ENCODE data around the gene LDLRAD3.

The LDLRAD3 gene

GRCh38 chr11:36229091-36229705 lies 285.3 kb downstream of the LDLRAD3 start:
- DNase-seq (ENCODE audit: low read depth in 2 of 2, low spot score in 1 of 2), result no peak

- DNase-seq (ENCODE audit: low read depth in 2 of 2, low spot score in 1 of 2), result no peak
Observed at GRCh38 chr11:36230779-36231699, 287.2 kb downstream of the LDLRAD3 start.

- no peak for DNase-seq (ENCODE audit: low read depth in 2 of 2, low spot score in 1 of 2)
Observed at GRCh38 chr11:36233204-36233603, 289.3 kb downstream of the LDLRAD3 start.

- DNase-seq (ENCODE audit: low read depth in 2 of 2, low spot score in 1 of 2), result no peak
Observed at GRCh38 chr11:36234825-36235224, 291.0 kb downstream of the LDLRAD3 start.

GRCh38 chr11:36235750-36236149 lies 291.9 kb downstream of the LDLRAD3 start:
- DNase-seq (ENCODE audit: low read depth in 2 of 2, low spot score in 1 of 2), result no peak

- no peak for DNase-seq (ENCODE audit: low read depth in 2 of 2, low spot score in 1 of 2)
Observed at GRCh38 chr11:36237391-36237790, 293.5 kb downstream of the LDLRAD3 start.

GRCh38 chr11:36238036-36238631 lies 294.3 kb downstream of the LDLRAD3 start:
- DNase-seq (ENCODE audit: low read depth in 2 of 2, low spot score in 1 of 2), result no peak

GRCh38 chr11:36238881-36239280 lies 295.0 kb downstream of the LDLRAD3 start:
- DNase-seq (ENCODE audit: low read depth in 2 of 2, low spot score in 1 of 2), result no peak

GRCh38 chr11:36239636-36240035 lies 295.8 kb downstream of the LDLRAD3 start:
- DNase-seq (ENCODE audit: low read depth in 2 of 2, low spot score in 1 of 2), result no peak

GRCh38 chr11:36240173-36240572 lies 296.3 kb downstream of the LDLRAD3 start:
- DNase-seq (ENCODE audit: low read depth in 2 of 2, low spot score in 1 of 2), result no peak

GRCh38 chr11:36240801-36241200 lies 296.9 kb downstream of the LDLRAD3 start:
- DNase-seq (ENCODE audit: low read depth in 2 of 2, low spot score in 1 of 2), result no peak

- DNase-seq (ENCODE audit: low read depth in 2 of 2, low spot score in 1 of 2), result no peak
Observed at GRCh38 chr11:36241497-36241896, 297.6 kb downstream of the LDLRAD3 start.

GRCh38 chr11:36243641-36244040 lies 299.8 kb downstream of the LDLRAD3 start:
- DNase-seq (ENCODE audit: low read depth in 2 of 2, low spot score in 1 of 2), result no peak

GRCh38 chr11:36247493-36247892 lies 303.6 kb downstream of the LDLRAD3 start:
- DNase-seq (ENCODE audit: low read depth in 2 of 2, low spot score in 1 of 2), result no peak

- no peak for DNase-seq (ENCODE audit: low read depth in 2 of 2, low spot score in 1 of 2)
Observed at GRCh38 chr11:36248436-36248835, 304.6 kb downstream of the LDLRAD3 start.

GRCh38 chr11:36249246-36249645 lies 305.4 kb downstream of the LDLRAD3 start:
- no peak for DNase-seq (ENCODE audit: low read depth in 2 of 2, low spot score in 1 of 2)

- DNase-seq (ENCODE audit: low read depth in 2 of 2, low spot score in 1 of 2), result no peak
Observed at GRCh38 chr11:36251823-36252222, 308.0 kb downstream of the LDLRAD3 start.

GRCh38 chr11:36253238-36253637 lies 309.4 kb downstream of the LDLRAD3 start:
- no peak for DNase-seq (ENCODE audit: low read depth in 2 of 2, low spot score in 1 of 2)

GRCh38 chr11:36254713-36255112 lies 310.9 kb downstream of the LDLRAD3 start:
- DNase-seq (ENCODE audit: low read depth in 2 of 2, low spot score in 1 of 2), result no peak

- DNase-seq (ENCODE audit: low read depth in 2 of 2, low spot score in 1 of 2), result no peak
Observed at GRCh38 chr11:36257351-36257750, 313.5 kb downstream of the LDLRAD3 start.

- no peak for DNase-seq (ENCODE audit: low read depth in 2 of 2, low spot score in 1 of 2)
Observed at GRCh38 chr11:36258730-36259360, 315.0 kb downstream of the LDLRAD3 start.

- no peak for DNase-seq (ENCODE audit: low read depth in 2 of 2, low spot score in 1 of 2)
Observed at GRCh38 chr11:36261094-36261493, 317.2 kb downstream of the LDLRAD3 start.
